Immature natural killer cell (primary cell): Measurements from ENCODE around the gene CRNKL1. TPM values are rescaled to one million over a fixed set of nuclear protein-coding genes. Genes with fewer than 3 reads are reported as not detected.
A peak's percentile ranks its signal among the peaks of the same experiment; 100 is the strongest.

Experiments
- DNase-seq, 3 donors: peaks; one replicate each; pipeline ENCODE4 v3.0.0; 2022; ENCODE audit warnings: mixed read lengths in 1 of 3
- H3K27ac Mint-ChIP-seq, 6 donors: one replicate each; pipeline ENCODE4 v1.8.0; 2020; ENCODE audit warnings: mixed read lengths in 6 of 6, mild to moderate bottlenecking in 5 of 6, inconsistent platforms in 4 of 6, moderate library complexity in 3 of 6
- H3K27me3 Mint-ChIP-seq, 3 donors: one replicate each; pipeline ENCODE4 v1.8.0; 2020 to 2021; ENCODE audit warnings: low read depth in 3 of 3, mild to moderate bottlenecking in 3 of 3, mixed read lengths in 3 of 3, moderate library complexity in 3 of 3, inconsistent platforms in 1 of 3
- H3K36me3 Mint-ChIP-seq, 3 donors: one replicate each; pipeline ENCODE4 v1.8.0; 2020; ENCODE audit warnings: mixed read lengths in 3 of 3, inconsistent platforms in 2 of 3, mild to moderate bottlenecking in 2 of 3
- H3K4me1 Mint-ChIP-seq, 2 donors: one replicate each; pipeline ENCODE4 v1.8.0; 2020; ENCODE audit warnings: inconsistent platforms in 2 of 2, mild to moderate bottlenecking in 2 of 2, mixed read lengths in 2 of 2, moderate library complexity in 1 of 2
- H3K4me3 Mint-ChIP-seq, 5 donors: one replicate each; pipeline ENCODE4 v1.8.0; 2020; ENCODE audit warnings: mild to moderate bottlenecking in 5 of 5, mixed read lengths in 5 of 5, inconsistent platforms in 3 of 5, moderate library complexity in 3 of 5
- H3K9me3 Mint-ChIP-seq, 6 donors: one replicate each; pipeline ENCODE4 v1.8.0; 2020; ENCODE audit warnings: mild to moderate bottlenecking in 6 of 6, mixed read lengths in 6 of 6, inconsistent platforms in 4 of 6, moderate library complexity in 3 of 6
- polyA plus RNA-seq, 3 donors: library from polyadenylated mRNA; unstranded; fragments of 300-500 nt; fragmentation: Illumina TruSeq; gene quantifications; one replicate each; pipeline ENCODE4 v1.2.3, GENCODE V29; 2021

Gene CRNKL1
- polyA plus RNA-seq, 3 donors from 2014 or later = 11.2 to 19.0 (median 11.3) TPM

GRCh38 chr20:20078041-20078440 is 25.8 kb upstream of the CRNKL1 start:
- no peaks in the 10 kb centered on the region for H3K36me3 Mint-ChIP-seq
- no peaks in the 10 kb centered on the region for H3K9me3 Mint-ChIP-seq
- H3K4me3 Mint-ChIP-seq = no peak overlapping the region
- H3K27me3 Mint-ChIP-seq = peaks cover 0 to 5% (median 4%) of the 10 kb centered on the region in 3 donors
- no peak overlapping the region for H3K27ac Mint-ChIP-seq
- H3K4me1 Mint-ChIP-seq = no peaks in the 10 kb centered on the region
- DNase-seq = no peak

- no peak for DNase-seq
- no peak overlapping the region for H3K4me3 Mint-ChIP-seq
- no peaks in the 10 kb centered on the region for H3K9me3 Mint-ChIP-seq
- H3K36me3 Mint-ChIP-seq = no peaks in the 10 kb centered on the region
- peaks cover 0 to 7% (median 4%) of the 10 kb centered on the region in 3 donors for H3K27me3 Mint-ChIP-seq
- no peak overlapping the region for H3K27ac Mint-ChIP-seq
- no peaks in the 10 kb centered on the region for H3K4me1 Mint-ChIP-seq
These were observed 24.2 kb upstream of the CRNKL1 start for GRCh38 chr20:20076297-20077065.

- Mint-ChIP-seq H3K4me1 (no peaks in the 10 kb centered on the region), H3K9me3 (no peaks in the 10 kb centered on the region), H3K4me3 (no peak overlapping the region), H3K27me3 (peaks cover 0 to 10% (median 4%) of the 10 kb centered on the region in 3 donors), H3K27ac (no peak overlapping the region), H3K36me3 (no peaks in the 10 kb centered on the region)
- DNase-seq = no peak
These were observed 22.8 kb upstream of the CRNKL1 start for GRCh38 chr20:20075032-20075431.

GRCh38 chr20:20073801-20074371 is 21.6 kb upstream of the CRNKL1 start:
- Mint-ChIP-seq H3K4me3 (no peak overlapping the region), H3K4me1 (no peaks in the 10 kb centered on the region), H3K36me3 (no peaks in the 10 kb centered on the region), H3K27me3 (peaks cover 0 to 10% (median 4%) of the 10 kb centered on the region in 3 donors), H3K9me3 (no peaks in the 10 kb centered on the region), H3K27ac (no peak overlapping the region)
- DNase-seq = no peak

- Mint-ChIP-seq H3K36me3 (no peaks in the 10 kb centered on the region), H3K4me3 (no peak overlapping the region), H3K4me1 (no peaks in the 10 kb centered on the region), H3K27me3 (peaks cover 0 to 8% (median 7%) of the 10 kb centered on the region in 3 donors), H3K9me3 (no peaks in the 10 kb centered on the region), H3K27ac (no peak overlapping the region)
- no peak for DNase-seq
These were observed 18.8 kb upstream of the CRNKL1 start for GRCh38 chr20:20070871-20071726.

GRCh38 chr20:20065361-20065760 is 13.1 kb upstream of the CRNKL1 start:
- peaks cover 2 to 8% (median 3%) of the 10 kb centered on the region in 3 donors for H3K27me3 Mint-ChIP-seq
- no peaks in the 10 kb centered on the region for H3K9me3 Mint-ChIP-seq
- H3K27ac Mint-ChIP-seq = peak overlapping the region in 1 of 6 donors; percentile 28
- peak overlapping the region in 2 of 5 donors; percentile 39 to 69 for H3K4me3 Mint-ChIP-seq
- H3K36me3 Mint-ChIP-seq = no peaks in the 10 kb centered on the region
- H3K4me1 Mint-ChIP-seq = peaks cover 2 to 5% of the 10 kb centered on the region in 2 donors
- no peak for DNase-seq

GRCh38 chr20:20063941-20064702 is 11.9 kb upstream of the CRNKL1 start:
- H3K27me3 Mint-ChIP-seq = peaks cover 2 to 8% (median 3%) of the 10 kb centered on the region in 3 donors
- H3K27ac Mint-ChIP-seq = no peak overlapping the region
- H3K4me1 Mint-ChIP-seq = peaks cover 2 to 5% of the 10 kb centered on the region in 2 donors
- no peak overlapping the region for H3K4me3 Mint-ChIP-seq
- DNase-seq = no peak
- no peaks in the 10 kb centered on the region for H3K36me3 Mint-ChIP-seq
- no peaks in the 10 kb centered on the region for H3K9me3 Mint-ChIP-seq

GRCh38 chr20:20060234-20060998 is 8.2 kb upstream of the CRNKL1 start:
- Mint-ChIP-seq H3K4me1 (peaks cover 0 to under 1% of the 10 kb centered on the region in 2 donors), H3K27ac (no peak overlapping the region), H3K27me3 (peaks cover 0 to 14% (median 4%) of the 10 kb centered on the region in 3 donors), H3K4me3 (no peak overlapping the region), H3K36me3 (no peaks in the 10 kb centered on the region), H3K9me3 (no peaks in the 10 kb centered on the region)
- no peak for DNase-seq

GRCh38 chr20:20051767-20052073 is 546 bp downstream of the CRNKL1 start:
- H3K36me3 Mint-ChIP-seq = peaks cover 17 to 25% (median 21%) of the 10 kb centered on the region in 3 donors
- peak overlapping the region; percentile 94 to 99 (median 96) for H3K27ac Mint-ChIP-seq

GRCh38 chr20:20039752-20040387 is 12.4 kb downstream of the CRNKL1 start:
- Mint-ChIP-seq H3K4me3 (no peak overlapping the region), H3K27ac (no peak overlapping the region), H3K36me3 (peaks cover 27 to 62% (median 47%) of the 10 kb centered on the region in 3 donors), H3K27me3 (peaks cover 0 to 1% (median 0%) of the 10 kb centered on the region in 3 donors), H3K9me3 (no peaks in the 10 kb centered on the region), H3K4me1 (peaks cover 0 to 4% of the 10 kb centered on the region in 2 donors)
- DNase-seq = no peak

More at GRCh38 chr20:20051767-20052073, 546 bp downstream of the CRNKL1 start:
- peaks cover 21 to 35% of the 10 kb centered on the region in 2 donors for H3K4me1 Mint-ChIP-seq
- peaks cover 7 to 13% (median 10%) of the 10 kb centered on the region in 3 donors for H3K27me3 Mint-ChIP-seq
- H3K9me3 Mint-ChIP-seq = no peaks in the 10 kb centered on the region
- H3K4me3 Mint-ChIP-seq = peak overlapping the region; percentile 97 to 100 (median 98)
- no peak for DNase-seq

- no peak overlapping the region for H3K27ac Mint-ChIP-seq
These were observed 13.7 kb downstream of the CRNKL1 start for GRCh38 chr20:20038586-20038985.

GRCh38 chr20:20037960-20038359 is 14.3 kb downstream of the CRNKL1 start:
- Mint-ChIP-seq H3K9me3 (no peaks in the 10 kb centered on the region), H3K27ac (no peak overlapping the region), H3K27me3 (no peaks in the 10 kb centered on the region), H3K4me3 (no peak overlapping the region), H3K36me3 (peaks cover 23 to 53% (median 43%) of the 10 kb centered on the region in 3 donors), H3K4me1 (no peaks in the 10 kb centered on the region)
- no peak for DNase-seq

More at GRCh38 chr20:20038586-20038985, 13.7 kb downstream of the CRNKL1 start:
- H3K4me3 Mint-ChIP-seq = no peak overlapping the region
- peaks cover 23 to 58% (median 43%) of the 10 kb centered on the region in 3 donors for H3K36me3 Mint-ChIP-seq
- DNase-seq = no peak
- H3K9me3 Mint-ChIP-seq = no peaks in the 10 kb centered on the region
- no peaks in the 10 kb centered on the region for H3K4me1 Mint-ChIP-seq
- peaks cover 0 to 1% (median 0%) of the 10 kb centered on the region in 3 donors for H3K27me3 Mint-ChIP-seq
